ENCODE results near the gene GOLGA2. TPM values are rescaled to one million over a fixed set of nuclear protein-coding genes. Genes with fewer than 3 reads are reported as not detected.

The GOLGA2 gene
- polyA plus RNA-seq, 1 of the 3 experiments (the other 2 are of a cell fraction): 103 TPM

- no peak for DNase-seq
- H4K20me1 ChIP-seq (ENCODE audit: insufficient read depth): no peaks in the 10 kb centered on the region
- H3K4me1 ChIP-seq (ENCODE audit: control insufficient read depth in 1 of 2, insufficient read depth in 2 of 2, low read depth in 1 of 2, low read length in 1 of 2): peaks cover 0 to 12% of the 10 kb centered on the region in 2 experiments; a peak in 1 of 4 replicates
- no peak overlapping the region for H3K4me3 ChIP-seq (ENCODE audit: low read depth in 2 of 2, low read length in 1 of 2)
- no peaks in the 10 kb centered on the region for H3K27me3 ChIP-seq (ENCODE audit: insufficient read depth)
- H3K36me3 ChIP-seq (replicated peaks in 1 of 2; ENCODE audit: control insufficient read depth in 1 of 2, insufficient read depth in 2 of 2, low read length in 1 of 2): peaks cover 30 to 44% of the 10 kb centered on the region in 2 experiments
- no peak overlapping the region for H3K4me2 ChIP-seq
- no peaks in the 10 kb centered on the region for H3K79me2 ChIP-seq (ENCODE audit: insufficient read depth)
- H3K27ac ChIP-seq (ENCODE audit: low read depth in 2 of 2, low read length in 1 of 2): no peak overlapping the region
- H3K9me2 ChIP-seq: no peaks in the 10 kb centered on the region
- ChIA-PET CTCF (interaction anchor here (0.8 to 3.2 kb wide), 6 partner anchors 9 to 111 kb away, joined by 3 to 19 read pairs (median 5); partner anchors contain the start of gene TRUB2), POLR2A (interaction anchor here (0.7 to 1.4 kb wide), 2 partner anchors 8 to 12 kb away, joined by 3 to 4 read pairs; no protein-coding TSS in a partner anchor)
- no peak overlapping the region for H3K9ac ChIP-seq
- H3F3A ChIP-seq (replicated peaks; ENCODE audit: insufficient read depth): peaks cover 39% of the 10 kb centered on the region
- TF ChIP-seq RAD21 (IDR thresholded peaks at IDR 0.05; ENCODE audit: low read length) (no peak), USF2 (IDR thresholded peaks at IDR 0.05; ENCODE audit: borderline replicate concordance, low read depth, low read length) (no peak), MXI1 (IDR thresholded peaks at IDR 0.05; ENCODE audit: low read depth, low read length) (no peak), TEAD4 (IDR thresholded peaks at IDR 0.05; ENCODE audit: borderline replicate concordance, insufficient read depth) (no peak), NFIC (IDR thresholded peaks at IDR 0.05; ENCODE audit: borderline replicate concordance) (no peak), IRF3 (IDR thresholded peaks at IDR 0.05; ENCODE audit: low read depth, low read length) (no peak), RFX5 (IDR thresholded peaks at IDR 0.05; ENCODE audit: low read length) (no peak), TAF1 (IDR thresholded peaks at IDR 0.05; ENCODE audit: borderline replicate concordance, low read depth, low read length) (no peak), SMC3 (IDR thresholded peaks at IDR 0.05; ENCODE audit: low read depth, low read length) (no peak), SIN3A (IDR thresholded peaks at IDR 0.05; ENCODE audit: borderline replicate concordance, low read depth, low read length) (no peak), REST (IDR thresholded peaks at IDR 0.05; ENCODE audit: low read depth, low read length) (no peak), JUND (IDR thresholded peaks at IDR 0.05) (no peak), CTCF (IDR thresholded peaks at IDR 0.05) (no peak), FOXJ3 (CRISPR knock-in tag; IDR thresholded peaks at IDR 0.05) (no peak), FOSL2 (IDR thresholded peaks at IDR 0.05; ENCODE audit: borderline replicate concordance, low read depth) (no peak)
- 98% methylated on average over 7 of the region's 10 CpGs for WGBS (ENCODE audit: low lambda C conversion rate)
- H3K9me3 ChIP-seq: no peaks in the 10 kb centered on the region
- H2AFZ ChIP-seq (ENCODE audit: low read depth): no peak overlapping the region
These were observed 34.7 kb upstream of the GOLGA2 start for GRCh38 chr9:128310461-128310860.
